Measurements from ENCODE around the gene FAM120A.

The FAM120A gene

GRCh38 chr9:93456504-93456903 lies 5.0 kb downstream of the FAM120A start:
- H3K27ac ChIP-seq, result no peak overlapping the region

DNA sequence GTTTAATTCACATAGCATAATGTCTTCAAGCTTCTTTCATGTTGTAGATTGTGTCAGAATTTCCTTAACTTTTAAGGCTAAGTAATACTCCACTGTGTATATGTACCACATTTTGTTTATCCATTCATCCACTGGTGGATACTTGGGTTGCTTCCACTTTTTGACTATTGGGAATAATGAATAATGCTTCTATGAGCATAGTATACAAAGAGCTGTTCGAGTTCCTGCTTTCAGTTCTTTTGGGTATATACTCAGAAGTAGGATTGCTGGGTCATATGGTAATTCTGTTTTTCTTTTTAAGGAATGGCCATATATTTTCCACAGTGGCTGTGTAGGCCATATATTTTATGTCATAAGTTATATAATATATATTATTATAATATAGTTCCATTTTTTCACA lies 5.5 kb downstream of the FAM120A start:
- DNase-seq, result no peak
- H3K27me3 ChIP-seq, result no peaks in the 10 kb centered on the region
- H3K4me3 ChIP-seq, result no peak overlapping the region
- TF ChIP-seq CTCF (IDR thresholded peaks at IDR 0.05), result no peak
- peaks cover 0 to 67% (median 36%) of the 10 kb centered on the region in 4 donors for H3K4me1 ChIP-seq
- no peaks in the 10 kb centered on the region for H3K36me3 ChIP-seq
- H3K27ac ChIP-seq, result no peak overlapping the region
- intact Hi-C loops (cut with DNase I; ENCODE audit: low total_unique reads), result no loop called here
- no peaks in the 10 kb centered on the region for H3K9me3 ChIP-seq

More at GRCh38 chr9:93456504-93456903, 5.0 kb downstream of the FAM120A start:
- Histone ChIP-seq H3K9me3 (no peaks in the 10 kb centered on the region), H3K27me3 (no peaks in the 10 kb centered on the region), H3K4me3 (no peak overlapping the region), H3K36me3 (no peaks in the 10 kb centered on the region), H3K4me1 (peaks cover 0 to 67% (median 36%) of the 10 kb centered on the region in 4 donors)
- intact Hi-C loops (cut with DNase I; ENCODE audit: low total_unique reads), result no loop called here
- TF ChIP-seq CTCF (IDR thresholded peaks at IDR 0.05), result no peak
- DNase-seq, result no peak

- H3K4me1 ChIP-seq, result peaks cover 0 to 68% (median 36%) of the 10 kb centered on the region in 4 donors
- no peak for DNase-seq
- H3K4me3 ChIP-seq, result no peak overlapping the region
- H3K27ac ChIP-seq, result no peak overlapping the region
- H3K36me3 ChIP-seq, result no peaks in the 10 kb centered on the region
- intact Hi-C loops (cut with DNase I; ENCODE audit: low total_unique reads), result no loop called here
- no peak for TF ChIP-seq CTCF (IDR thresholded peaks at IDR 0.05)
- H3K9me3 ChIP-seq, result no peaks in the 10 kb centered on the region
- H3K27me3 ChIP-seq, result no peaks in the 10 kb centered on the region
Observed at GRCh38 chr9:93458712-93459111, 7.2 kb downstream of the FAM120A start.

DNA sequence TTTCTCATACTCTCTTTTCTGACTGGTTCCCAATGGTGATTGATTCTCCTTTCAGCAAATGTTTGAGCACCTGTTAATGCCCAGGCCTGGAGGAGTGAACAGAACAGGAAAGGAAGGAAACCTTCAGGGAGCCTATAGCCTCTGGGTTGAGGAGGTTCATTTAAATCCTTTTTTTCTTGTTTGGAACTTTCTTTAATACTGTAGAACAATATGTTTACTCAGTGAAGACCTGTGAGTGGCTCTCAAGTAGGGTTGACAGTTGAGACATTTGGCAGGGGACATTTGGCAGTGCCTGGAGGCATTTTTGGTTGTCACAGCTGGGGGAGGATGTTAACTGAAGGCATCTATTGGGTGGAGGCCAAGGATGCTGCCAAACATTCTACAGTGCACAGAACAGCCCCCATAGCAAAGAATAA lies 8.0 kb downstream of the FAM120A start:
- Histone ChIP-seq H3K36me3 (no peaks in the 10 kb centered on the region), H3K27ac (no peak overlapping the region), H3K4me1 (peaks cover 0 to 69% (median 31%) of the 10 kb centered on the region in 4 donors), H3K4me3 (no peak overlapping the region), H3K9me3 (no peaks in the 10 kb centered on the region), H3K27me3 (no peaks in the 10 kb centered on the region)
- no peak for DNase-seq
- intact Hi-C loops (cut with DNase I; ENCODE audit: low total_unique reads), result no loop called here
- no peak for TF ChIP-seq CTCF (IDR thresholded peaks at IDR 0.05)

GRCh38 chr9:93460689-93461413 lies 9.4 kb downstream of the FAM120A start:
- H3K4me1 ChIP-seq, result peaks cover 0 to 68% (median 30%) of the 10 kb centered on the region in 4 donors

More at GRCh38 chr9:93460689-93461413, 9.4 kb downstream of the FAM120A start:
- Histone ChIP-seq H3K9me3 (no peaks in the 10 kb centered on the region), H3K4me3 (no peak overlapping the region), H3K36me3 (no peaks in the 10 kb centered on the region), H3K27me3 (no peaks in the 10 kb centered on the region), H3K27ac (no peak overlapping the region)
- intact Hi-C loops (cut with DNase I; ENCODE audit: low total_unique reads), result no loop called here
- DNase-seq, result no peak
- TF ChIP-seq CTCF (IDR thresholded peaks at IDR 0.05), result no peak
